ENCODE data around the gene TUBG2.

TUBG2 gene

GRCh38 chr17:42677921-42678781, 19.1 kb downstream of the TUBG2 start:
- H3K36me3 Mint-ChIP-seq, result peaks cover 3% of the 10 kb centered on the region
- DNase-seq, result peak; percentile 83
- peak overlapping the region; percentile 93 for H3K27ac Mint-ChIP-seq
- CTCF ChIA-PET, result interaction anchor here (0.6 to 6.0 kb wide), 4 partner anchors 9 to 100 kb away, joined by 3 to 61 read pairs (median 18); partner anchors contain the start of genes PSMC3IP and TUBG2
- H3K4me3 Mint-ChIP-seq, result peak overlapping the region; percentile 90
- peaks cover 75% of the 10 kb centered on the region for H3K27me3 Mint-ChIP-seq
- no peaks in the 10 kb centered on the region for H3K9me3 Mint-ChIP-seq
- H3K4me1 Mint-ChIP-seq, result peaks cover 68% of the 10 kb centered on the region

- Mint-ChIP-seq H3K9me3 (no peaks in the 10 kb centered on the region), H3K36me3 (peaks cover 3% of the 10 kb centered on the region), H3K27ac (peak overlapping the region; percentile 93), H3K4me1 (peaks cover 76% of the 10 kb centered on the region), H3K4me3 (peak overlapping the region; percentile 90), H3K27me3 (peaks cover 75% of the 10 kb centered on the region)
- DNase-seq, result peak; percentile 58
- CTCF ChIA-PET, result interaction anchor here (0.9 to 6.0 kb wide), 3 partner anchors 10 to 101 kb away, joined by 4 to 61 read pairs (median 33); partner anchors contain the start of gene PSMC3IP
These were observed 19.9 kb downstream of the TUBG2 start for GRCh38 chr17:42678951-42679491.

- Mint-ChIP-seq H3K9me3 (no peaks in the 10 kb centered on the region), H3K27me3 (peaks cover 75% of the 10 kb centered on the region), H3K36me3 (peaks cover 3% of the 10 kb centered on the region), H3K4me1 (peaks cover 70% of the 10 kb centered on the region), H3K27ac (peak overlapping the region; percentile 93), H3K4me3 (peak overlapping the region; percentile 62)
- DNase-seq, result peak; percentile 81
- CTCF ChIA-PET, result interaction anchor here (0.7 to 6.0 kb wide), 9 partner anchors 10 to 145 kb away, joined by 3 to 61 read pairs (median 4); partner anchors contain the start of genes PSMC3IP, RETREG3 and TUBG1
These were observed 20.6 kb downstream of the TUBG2 start for GRCh38 chr17:42679492-42680330.

- peak overlapping the region; percentile 93 for H3K27ac Mint-ChIP-seq
- H3K36me3 Mint-ChIP-seq, result peaks cover 3% of the 10 kb centered on the region
- H3K9me3 Mint-ChIP-seq, result no peaks in the 10 kb centered on the region
- peaks cover 75% of the 10 kb centered on the region for H3K27me3 Mint-ChIP-seq
- peaks cover 66% of the 10 kb centered on the region for H3K4me1 Mint-ChIP-seq
- peak overlapping the region; percentile 29 for H3K4me3 Mint-ChIP-seq
- DNase-seq, result no peak
- CTCF ChIA-PET, result interaction anchor here (0.7 to 6.0 kb wide), 13 partner anchors 11 to 145 kb away, joined by 3 to 61 read pairs (median 3); partner anchors contain the start of genes PSMC3IP, RETREG3 and TUBG1
These were observed 21.3 kb downstream of the TUBG2 start for GRCh38 chr17:42680331-42680808.

GRCh38 chr17:42681976-42682721, 23.1 kb downstream of the TUBG2 start, which contains the start of gene CNTNAP1:
Gene CNTNAP1, plus strand, starts transcription at chr17:42682531. Its CDS starts 299 bp downstream, at chr17:42682830.
- no peak for DNase-seq
- Mint-ChIP-seq H3K36me3 (peaks cover 3% of the 10 kb centered on the region), H3K9me3 (no peaks in the 10 kb centered on the region), H3K4me1 (peaks cover 59% of the 10 kb centered on the region), H3K4me3 (peak within 1 kb of the TSS; percentile 64), H3K27ac (peak within 1 kb of the TSS; percentile 80), H3K27me3 (peaks cover 74% of the 10 kb centered on the region)
- CTCF ChIA-PET, result interaction anchor here (1.7 to 2.3 kb wide), 2 partner anchors 101 to 104 kb away, joined by 5 to 11 read pairs; partner anchors contain the start of gene PSMC3IP

GRCh38 chr17:42682722-42683403, 23.8 kb downstream of the TUBG2 start:
- peak; percentile 55 for DNase-seq
- H3K27me3 Mint-ChIP-seq, result peaks cover 81% of the 10 kb centered on the region

GRCh38 chr17:42683407-42684034, 24.4 kb downstream of the TUBG2 start:
- Mint-ChIP-seq H3K4me3 (peak overlapping the region; percentile 22), H3K27ac (no peak overlapping the region), H3K36me3 (peaks cover 3% of the 10 kb centered on the region), H3K4me1 (peaks cover 48% of the 10 kb centered on the region), H3K9me3 (no peaks in the 10 kb centered on the region), H3K27me3 (peaks cover 86% of the 10 kb centered on the region)
- CTCF ChIA-PET, result interaction anchor here (0.6 to 2.3 kb wide), 4 partner anchors 12 to 105 kb away, joined by 3 to 11 read pairs (median 4); partner anchors contain the start of gene PSMC3IP
- peak; percentile 32 for DNase-seq

More at GRCh38 chr17:42682722-42683403, 23.8 kb downstream of the TUBG2 start:
- Mint-ChIP-seq H3K36me3 (peaks cover 3% of the 10 kb centered on the region), H3K27ac (no peak overlapping the region), H3K4me1 (peaks cover 52% of the 10 kb centered on the region), H3K4me3 (peak overlapping the region; percentile 64), H3K9me3 (no peaks in the 10 kb centered on the region)
- CTCF ChIA-PET, result interaction anchor here (0.6 to 2.3 kb wide), 4 partner anchors 11 to 105 kb away, joined by 3 to 11 read pairs (median 4); partner anchors contain the start of gene PSMC3IP

GRCh38 chr17:42684929-42685556, 26.0 kb downstream of the TUBG2 start:
- Mint-ChIP-seq H3K27me3 (peaks cover 79% of the 10 kb centered on the region), H3K27ac (no peak overlapping the region), H3K4me1 (peaks cover 35% of the 10 kb centered on the region), H3K36me3 (peaks cover 3% of the 10 kb centered on the region), H3K9me3 (no peaks in the 10 kb centered on the region), H3K4me3 (no peak overlapping the region)
- DNase-seq, result no peak
- CTCF ChIA-PET, result interaction anchor here (1.5 kb wide), 1 partner anchor 107 kb away, joined by 5 read pairs; the partner anchor contains the start of gene PSMC3IP

- DNase-seq, result no peak
- no peak overlapping the region for H3K4me3 Mint-ChIP-seq
- peaks cover 76% of the 10 kb centered on the region for H3K27me3 Mint-ChIP-seq
- peaks cover 3% of the 10 kb centered on the region for H3K36me3 Mint-ChIP-seq
- peaks cover 29% of the 10 kb centered on the region for H3K4me1 Mint-ChIP-seq
- no peak overlapping the region for H3K27ac Mint-ChIP-seq
- CTCF ChIA-PET, result interaction anchor here (1.5 kb wide), 1 partner anchor 108 kb away, joined by 5 read pairs; the partner anchor contains the start of gene PSMC3IP
- H3K9me3 Mint-ChIP-seq, result no peaks in the 10 kb centered on the region
These were observed 26.7 kb downstream of the TUBG2 start for GRCh38 chr17:42685831-42686230.

GRCh38 chr17:42686520-42687128, 27.5 kb downstream of the TUBG2 start:
- CTCF ChIA-PET, result no interaction called here
- H3K9me3 Mint-ChIP-seq, result no peaks in the 10 kb centered on the region
- no peak overlapping the region for H3K27ac Mint-ChIP-seq

GRCh38 chr17:42687707-42688320, 28.7 kb downstream of the TUBG2 start:
- CTCF ChIA-PET, result no interaction called here
- peaks cover 65% of the 10 kb centered on the region for H3K27me3 Mint-ChIP-seq
- no peak overlapping the region for H3K4me3 Mint-ChIP-seq
- H3K4me1 Mint-ChIP-seq, result peaks cover 11% of the 10 kb centered on the region
- H3K27ac Mint-ChIP-seq, result no peak overlapping the region
- no peak for DNase-seq
- no peaks in the 10 kb centered on the region for H3K36me3 Mint-ChIP-seq
- no peaks in the 10 kb centered on the region for H3K9me3 Mint-ChIP-seq

More at GRCh38 chr17:42686520-42687128, 27.5 kb downstream of the TUBG2 start:
- Mint-ChIP-seq H3K27me3 (peaks cover 75% of the 10 kb centered on the region), H3K36me3 (no peaks in the 10 kb centered on the region), H3K4me3 (no peak overlapping the region), H3K4me1 (peaks cover 22% of the 10 kb centered on the region)
- DNase-seq, result no peak

Data from activated naive CD4-positive, alpha-beta T cell treated with anti-CD3 and anti-CD28 coated beads, Interleukin-2, amount 10 ng/mL, durations not matched to agents 7 days and 5 days (primary cell).